HFF-Myc (cell line): ENCODE measurements around the gene ANO7.

Experiments
- DNase-seq: peaks from one replicate; pipeline ENCODE4 v3.0.0-alpha.2; 2011; ENCODE audit warnings: low read depth; ENCODE audit errors: extremely low read depth
- H3K4me3 ChIP-seq: replicated peaks from 2 replicates; pipeline ENCODE4 v1.5.1; 2011; ENCODE audit warnings: low read depth, mild to moderate bottlenecking, control low read depth, low read length
- TF ChIP-seq, protein P1 (sequence below): IDR thresholded peaks from 2 replicates; pipeline ENCODE4 v1.5.1; 2012; ENCODE audit warnings: mild to moderate bottlenecking, low read depth, low read length, control low read depth; ENCODE audit errors: missing control alignments

Gene ANO7

DNA sequence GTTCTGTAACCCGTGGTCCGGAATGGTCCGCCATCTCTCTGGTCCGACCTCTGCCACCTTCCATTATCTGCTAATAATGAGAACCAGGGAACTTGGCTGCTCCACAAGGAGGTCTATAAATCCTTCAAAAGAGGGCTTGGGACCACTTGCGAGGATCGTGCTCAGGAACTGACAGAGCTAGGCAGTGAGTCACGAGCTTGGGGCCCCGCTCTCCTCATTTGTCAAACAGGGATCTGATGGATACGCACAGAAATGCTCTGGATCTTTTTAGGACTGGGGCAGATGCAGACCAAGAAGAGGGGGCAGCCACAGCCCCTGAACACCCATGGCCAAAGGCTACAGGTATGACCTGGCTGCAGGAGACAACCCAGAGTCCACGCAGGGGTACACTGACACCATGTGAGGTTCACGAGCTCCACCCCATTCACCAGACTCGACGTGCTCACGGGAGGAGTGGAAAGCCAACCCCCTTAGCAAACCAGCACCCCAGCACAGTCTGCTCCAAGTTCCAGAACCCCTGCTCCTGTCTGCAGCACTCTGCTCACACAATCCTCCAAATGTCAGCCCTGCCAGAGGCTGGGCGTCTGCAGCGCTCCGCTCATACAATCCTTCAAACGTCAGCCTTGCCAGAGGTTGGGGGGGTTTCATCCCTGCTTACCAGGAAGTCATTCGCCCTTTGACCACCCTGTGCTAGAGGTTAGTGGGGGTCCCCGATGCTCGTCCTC lies 45.8 kb downstream of the ANO7 start:
- TF ChIP-seq, protein P1, sequence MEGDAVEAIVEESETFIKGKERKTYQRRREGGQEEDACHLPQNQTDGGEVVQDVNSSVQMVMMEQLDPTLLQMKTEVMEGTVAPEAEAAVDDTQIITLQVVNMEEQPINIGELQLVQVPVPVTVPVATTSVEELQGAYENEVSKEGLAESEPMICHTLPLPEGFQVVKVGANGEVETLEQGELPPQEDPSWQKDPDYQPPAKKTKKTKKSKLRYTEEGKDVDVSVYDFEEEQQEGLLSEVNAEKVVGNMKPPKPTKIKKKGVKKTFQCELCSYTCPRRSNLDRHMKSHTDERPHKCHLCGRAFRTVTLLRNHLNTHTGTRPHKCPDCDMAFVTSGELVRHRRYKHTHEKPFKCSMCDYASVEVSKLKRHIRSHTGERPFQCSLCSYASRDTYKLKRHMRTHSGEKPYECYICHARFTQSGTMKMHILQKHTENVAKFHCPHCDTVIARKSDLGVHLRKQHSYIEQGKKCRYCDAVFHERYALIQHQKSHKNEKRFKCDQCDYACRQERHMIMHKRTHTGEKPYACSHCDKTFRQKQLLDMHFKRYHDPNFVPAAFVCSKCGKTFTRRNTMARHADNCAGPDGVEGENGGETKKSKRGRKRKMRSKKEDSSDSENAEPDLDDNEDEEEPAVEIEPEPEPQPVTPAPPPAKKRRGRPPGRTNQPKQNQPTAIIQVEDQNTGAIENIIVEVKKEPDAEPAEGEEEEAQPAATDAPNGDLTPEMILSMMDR = no peak

DNA sequence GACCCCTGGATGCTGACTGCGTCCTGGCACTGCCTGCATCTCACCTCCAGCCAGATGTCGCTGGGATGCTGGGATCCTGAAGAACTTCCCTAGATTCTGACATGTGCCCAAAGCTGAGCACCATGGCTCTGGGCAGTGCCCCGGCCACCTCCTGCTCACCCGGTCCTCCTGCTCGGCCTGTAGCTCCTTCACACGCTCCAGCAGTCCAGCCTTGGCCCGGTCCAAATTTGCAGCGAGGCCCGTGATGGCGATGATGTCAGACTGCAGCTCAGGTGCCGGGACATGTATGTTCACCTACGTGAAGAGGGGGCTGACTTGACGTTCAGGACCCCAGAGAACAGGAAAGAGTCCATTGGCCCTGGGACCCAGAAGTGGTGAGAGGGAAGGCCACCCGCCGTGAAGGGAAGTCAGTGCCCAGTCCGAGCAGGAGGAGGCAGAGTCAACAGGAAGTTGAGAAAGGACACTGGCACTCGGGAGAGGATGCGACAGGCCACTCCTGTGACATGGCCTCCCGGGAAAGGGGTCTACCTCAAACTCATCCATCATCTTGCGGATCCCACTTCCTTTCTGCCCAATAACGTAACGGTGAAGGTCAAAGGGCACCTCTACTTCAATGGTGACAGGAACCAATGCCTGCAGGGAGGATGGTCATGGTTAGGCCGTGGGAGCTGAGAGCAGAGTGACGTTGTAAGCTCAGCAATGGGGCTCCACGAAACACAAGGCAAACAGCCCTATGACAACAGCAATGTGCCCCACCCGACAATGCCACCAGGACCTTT lies 46.7 kb downstream of the ANO7 start:
- no peak for DNase-seq
- no peak overlapping the region for H3K4me3 ChIP-seq
- TF ChIP-seq, protein P1 = no peak

More for the DNA sequence above, 45.8 kb downstream of the ANO7 start:
- DNase-seq = no peak
- no peak overlapping the region for H3K4me3 ChIP-seq

DNA sequence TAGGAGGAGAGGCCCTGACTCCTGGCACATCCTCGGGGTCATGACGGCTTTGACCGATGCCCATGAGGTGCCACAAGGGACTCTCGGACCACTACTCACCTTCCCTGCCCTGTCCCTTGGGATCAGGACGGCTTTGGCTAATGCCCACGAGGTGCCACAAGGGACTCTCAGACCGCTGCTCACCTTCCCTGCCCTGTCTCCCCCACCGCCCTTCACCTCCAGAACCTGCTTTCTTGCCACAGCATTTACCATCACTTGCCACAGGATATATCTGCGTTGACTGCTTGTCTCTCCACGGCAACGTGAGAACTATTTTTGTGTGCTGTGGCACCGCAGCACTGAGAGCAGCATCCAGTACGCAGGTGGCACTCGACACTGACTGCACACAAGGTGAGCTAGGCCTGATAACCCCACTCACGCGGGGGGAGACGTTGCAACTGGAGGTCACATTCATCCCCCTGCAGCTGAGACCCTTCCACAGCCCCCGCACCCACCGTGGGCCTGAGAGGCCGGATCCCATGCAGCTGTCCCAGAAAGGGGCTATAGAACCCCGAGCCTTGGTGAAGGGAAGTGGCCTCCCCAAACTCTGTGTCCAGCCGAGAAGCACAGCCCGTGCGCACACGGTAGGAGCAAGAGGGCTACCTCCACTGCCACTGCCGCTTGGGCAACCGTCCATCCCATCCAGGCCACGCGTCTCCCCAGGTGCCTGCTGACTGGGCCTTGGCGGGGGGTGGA lies 47.5 kb downstream of the ANO7 start:
- no peak for DNase-seq
- TF ChIP-seq, protein P1 = no peak
- no peak overlapping the region for H3K4me3 ChIP-seq

DNA sequence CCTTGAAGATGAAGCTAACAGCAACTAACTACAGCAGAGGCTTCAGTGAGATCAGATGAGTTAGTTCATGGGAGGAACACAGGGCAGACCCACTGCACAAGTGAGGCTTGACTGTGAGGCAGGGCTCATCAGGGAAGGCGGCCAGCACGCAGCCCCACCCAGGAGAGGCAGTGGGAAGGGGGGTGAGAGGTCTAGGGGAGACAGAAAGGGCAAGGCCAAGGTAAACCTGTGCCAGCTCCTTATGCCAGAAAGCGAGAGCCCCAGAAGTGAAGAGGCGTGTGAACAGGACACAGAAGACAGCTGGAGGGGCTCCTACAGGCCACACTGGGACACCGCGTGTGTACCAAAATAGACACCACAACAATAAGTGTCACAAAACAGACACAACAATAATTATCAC lies 48.6 kb downstream of the ANO7 start:
- DNase-seq = no peak
- no peak overlapping the region for H3K4me3 ChIP-seq
- TF ChIP-seq, protein P1 = no peak

DNA sequence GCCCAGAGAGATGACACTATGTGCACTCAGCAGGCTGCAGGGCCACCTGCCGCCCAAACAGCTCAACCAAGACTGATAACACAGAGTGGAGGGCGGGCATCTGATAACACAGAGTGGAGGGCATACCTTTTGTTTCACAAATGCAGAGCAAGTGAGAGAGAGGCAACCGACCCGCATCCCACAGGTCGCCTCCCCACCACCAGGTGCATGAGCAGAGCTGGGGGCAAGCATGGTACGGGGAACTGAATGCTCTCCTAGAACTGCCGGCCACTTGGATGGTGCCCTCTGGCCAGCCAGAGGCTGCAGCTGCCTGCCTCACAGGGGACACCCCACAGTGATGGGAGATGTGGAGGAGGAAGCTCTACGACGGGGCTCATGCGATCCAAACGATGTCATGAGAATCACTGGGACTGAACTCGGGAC lies 49.5 kb downstream of the ANO7 start:
- no peak overlapping the region for H3K4me3 ChIP-seq
- TF ChIP-seq, protein P1 = no peak
- no peak for DNase-seq

DNA sequence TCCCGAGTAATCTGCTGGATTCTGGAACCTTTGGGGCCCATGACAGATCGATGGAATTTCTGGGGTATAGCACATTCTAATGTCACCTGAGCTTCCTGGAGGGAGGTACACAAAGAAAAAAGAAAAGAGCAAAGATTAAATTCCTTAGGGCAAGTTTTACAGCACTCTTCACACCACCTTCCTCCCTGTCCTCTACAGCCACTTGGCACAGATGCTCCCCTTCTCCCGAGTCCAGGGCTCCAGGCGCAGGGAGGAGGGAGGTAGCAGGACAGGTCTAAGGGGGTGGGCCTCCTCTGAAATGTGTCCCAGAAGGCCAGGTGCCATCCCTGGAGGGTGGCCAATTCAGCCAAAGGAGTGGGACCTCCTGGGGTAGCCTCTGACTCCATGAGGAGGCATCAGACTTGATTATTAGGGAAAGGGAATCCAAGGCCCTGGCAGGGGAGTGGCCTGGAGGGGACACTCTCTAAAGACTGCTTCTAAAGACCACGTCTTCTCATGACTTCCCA lies 50.3 kb downstream of the ANO7 start:
- DNase-seq = no peak
- TF ChIP-seq, protein P1 = no peak
- H3K4me3 ChIP-seq = no peak overlapping the region
